HCT116 (cell line): ENCODE measurements around the gene ECI2. TPM values are rescaled to one million over a fixed set of nuclear protein-coding genes. Genes with fewer than 3 reads are reported as not detected.

Experiments
- ATAC-seq: fragments of 200-7000 bp; cut with Tn5 transposase; 2 replicates; pipeline ENCODE4 v1.9.1; 2020; ENCODE audit warnings: mild to moderate bottlenecking, moderate library complexity
- BruUV-seq: library from RNA; stranded (reverse); fragments of 400-500 nt; replicated peaks from 2 replicates; lab custom pipeline; 2021; lab: Mats Ljungman, UMichigan
- CTCF ChIA-PET: fragments of 300-600 bp; sonication (Branson Sonifier 250); formaldehyde crosslinking; loops from one replicate; lab custom pipeline; 2021; ENCODE audit warnings: antibody characterized with exemption; lab: Charles Lee
- POLR2A ChIA-PET: fragments of 300-600, 350-600 bp; sonication (Branson Sonifier 250); formaldehyde crosslinking; loops from one replicate; lab custom pipeline; 2021; ENCODE audit warnings: antibody characterized with exemption; lab: Charles Lee
- RAD21 ChIA-PET, 2 experiments: fragments of 300-600 bp; sonication (Branson Sonifier 250); formaldehyde crosslinking; loops; one replicate each; lab custom pipeline; 2023; ENCODE audit warnings: low total read pairs in 2 of 2; ENCODE audit not compliant: uncharacterized antibody in 2 of 2, unreplicated experiment in 2 of 2, low non-redundant PET in 1 of 2; lab: Charles Lee
- DNase-seq: peaks from one replicate; pipeline ENCODE4 v3.0.0-alpha.2; 2010; ENCODE audit warnings: low read depth, low spot score
- H2AFZ ChIP-seq: fragments of 200-600 bp; shearing (Covaris generic), sonication (generic); 2 replicates; pipeline ENCODE4 v1.6.1; 2017; ENCODE audit warnings: low read depth, mixed run types, mixed read lengths, antibody characterized with exemption, low read length; ENCODE audit not compliant: poor library complexity, severe bottlenecking
- H3K27ac ChIP-seq: 2 replicates; pipeline ENCODE4 v1.5.1; 2012; ENCODE audit warnings: low read depth, low read length
- H3K27me3 ChIP-seq: fragments of 200-600 bp; sonication (generic); 2 replicates; pipeline ENCODE4 v1.6.1; 2016; ENCODE audit warnings: mixed run types, low read length, mixed read lengths; ENCODE audit not compliant: insufficient read depth
- H3K36me3 ChIP-seq, 2 experiments: fragments of 200-500 bp in 1 of 2; fragments of 200-600 bp in 1 of 2; sonication (Bioruptor generic) in 1 of 2; sonication (generic) in 1 of 2; 2 replicates each; pipeline versions ENCODE4 v1.5.1 to v1.6.1; 2014 to 2016; ENCODE audit warnings: low read length in 2 of 2, inconsistent platforms in 1 of 2, mixed read lengths in 1 of 2, mixed run types in 1 of 2; ENCODE audit not compliant: insufficient read depth in 2 of 2, control insufficient read depth in 1 of 2
- H3K4me1 ChIP-seq, 2 experiments: fragments of 200-600 bp in 1 of 2; sonication (generic) in 1 of 2; 2 replicates each; pipeline versions ENCODE4 v1.5.1 to v1.6.1; 2012 to 2017; ENCODE audit warnings: low read length in 2 of 2, inconsistent platforms in 1 of 2, mild to moderate bottlenecking in 1 of 2, mixed read lengths in 1 of 2, mixed run types in 1 of 2, moderate library complexity in 1 of 2; ENCODE audit not compliant: insufficient read depth in 2 of 2, control insufficient read depth in 1 of 2
- H3K4me2 ChIP-seq: fragments of 200-600 bp; sonication (generic); 2 replicates; pipeline ENCODE4 v1.6.1; 2017; ENCODE audit warnings: mixed run types, low read length, mixed read lengths
- H3K4me3 ChIP-seq, 2 experiments: fragments of 200-600 bp in 1 of 2; sonication (generic) in 1 of 2; replicated peaks in 1 of 2; 2 replicates each; pipeline ENCODE4 v1.5.1; 2011 to 2016; ENCODE audit warnings: low read length in 2 of 2, control low read depth in 1 of 2, low read depth in 1 of 2, mild to moderate bottlenecking in 1 of 2, mixed read lengths in 1 of 2, mixed run types in 1 of 2
- H3K79me2 ChIP-seq: fragments of 200-600 bp; sonication (generic); 2 replicates; pipeline ENCODE4 v1.6.1; 2017; ENCODE audit warnings: mild to moderate bottlenecking, mixed run types, low read length, moderate library complexity, mixed read lengths; ENCODE audit not compliant: insufficient read depth
- H3K9ac ChIP-seq: fragments of 200-600 bp; sonication (generic); 2 replicates; pipeline ENCODE4 v1.6.1; 2016; ENCODE audit warnings: low read length, mixed read lengths
- H3K9me2 ChIP-seq: fragments of 200-600 bp; sonication (generic), shearing (Covaris generic); 2 replicates; pipeline ENCODE4 v1.6.1; 2017; ENCODE audit warnings: mixed run types, mild to moderate bottlenecking, moderate library complexity; ENCODE audit not compliant: insufficient read depth
- H3K9me3 ChIP-seq, 2 experiments: fragments of 200-500 bp in 1 of 2; fragments of 200-600 bp in 1 of 2; sonication (Bioruptor generic) in 1 of 2; sonication (generic) in 1 of 2; 2 replicates each; pipeline ENCODE4 v1.6.1; 2014 to 2017; ENCODE audit warnings: low read length in 2 of 2, mixed read lengths in 2 of 2, inconsistent platforms in 1 of 2, low read depth in 1 of 2, mild to moderate bottlenecking in 1 of 2, mixed run types in 1 of 2, moderate library complexity in 1 of 2; ENCODE audit not compliant: control insufficient read depth in 1 of 2, insufficient read depth in 1 of 2
- H4K20me1 ChIP-seq: fragments of 200-600 bp; sonication (generic), shearing (Covaris generic); 2 replicates; pipeline ENCODE4 v1.6.1; 2017; ENCODE audit warnings: mixed run types, mild to moderate bottlenecking, moderate library complexity; ENCODE audit not compliant: insufficient read depth
- ATF3 ChIP-seq: IDR thresholded peaks from 2 replicates; pipeline ENCODE4 v1.6.1; 2012
- CBX3 ChIP-seq: IDR thresholded peaks from 2 replicates; pipeline ENCODE4 v1.6.1; 2012; ENCODE audit warnings: low read depth
- CEBPB ChIP-seq: IDR thresholded peaks from 2 replicates; pipeline ENCODE4 v1.6.1; 2012; ENCODE audit warnings: low read depth
- EGR1 ChIP-seq: IDR thresholded peaks from 2 replicates; pipeline ENCODE4 v1.6.1; 2012; ENCODE audit warnings: low read depth
- ELF1 ChIP-seq: IDR thresholded peaks from 2 replicates; pipeline ENCODE4 v1.6.1; 2012; ENCODE audit warnings: low read depth, borderline replicate concordance
- EZH2phosphoT487 ChIP-seq: fragments of 200-600 bp; IDR thresholded peaks from 2 replicates; pipeline ENCODE4 v1.6.1; 2018; ENCODE audit warnings: antibody characterized with exemption, borderline replicate concordance
- FOSL1 ChIP-seq: IDR thresholded peaks from 2 replicates; pipeline ENCODE4 v1.6.1; 2012; ENCODE audit warnings: low read depth
- JUND ChIP-seq: IDR thresholded peaks from 2 replicates; pipeline ENCODE4 v1.6.1; 2012
- MAX ChIP-seq: IDR thresholded peaks from 2 replicates; pipeline ENCODE4 v1.6.1; 2012
- POLR2A ChIP-seq: IDR thresholded peaks from 2 replicates; pipeline ENCODE4 v1.7.0; 2011; ENCODE audit warnings: borderline replicate concordance; ENCODE audit not compliant: insufficient read depth, insufficient read length; ENCODE audit errors: extremely low read depth
- POLR2AphosphoS5 ChIP-seq: IDR thresholded peaks from 2 replicates; pipeline ENCODE4 v1.6.1; 2011; ENCODE audit warnings: mild to moderate bottlenecking, low read depth, low read length, moderate library complexity
- RAD21 ChIP-seq: IDR thresholded peaks from 2 replicates; pipeline ENCODE4 v1.6.1; 2012; ENCODE audit warnings: low read depth, mild to moderate bottlenecking
- SP1 ChIP-seq: IDR thresholded peaks from 2 replicates; pipeline ENCODE4 v1.6.1; 2012; ENCODE audit warnings: low read depth
- SRF ChIP-seq: IDR thresholded peaks from 2 replicates; pipeline ENCODE4 v1.6.1; 2012; ENCODE audit warnings: low read depth
- ZBTB33 ChIP-seq: IDR thresholded peaks from 2 replicates; pipeline ENCODE4 v1.6.1; 2011; ENCODE audit warnings: mild to moderate bottlenecking, low read length, moderate library complexity; ENCODE audit not compliant: insufficient replicate concordance; ENCODE audit errors: extremely low read depth
- ZFX ChIP-seq: fragments of 450-650 bp; IDR thresholded peaks from 2 replicates; pipeline ENCODE4 v1.6.1; 2017
- ZNF274 ChIP-seq: fragments of 200-500 bp; sonication (Bioruptor generic); IDR thresholded peaks from 2 replicates; pipeline ENCODE4 v1.6.1; 2014; ENCODE audit warnings: mild to moderate bottlenecking, low read depth, low read length, inconsistent platforms
- intact Hi-C: fragments of 100-400 bp; cut with micrococcal nuclease; formaldehyde crosslinking; loops from 2 replicates; pipeline ENCODE4 v1.10.0; 2022
- total RNA-seq: library from RNA; stranded (reverse); gene quantifications from one replicate; pipeline ENCODE4 v1.2.1, GENCODE V29; 2021; ENCODE audit not compliant: unreplicated experiment

The ECI2 gene
- total RNA-seq, 1 experiment from 2014 or later, result 56.8 TPM

- no peak overlapping the region for H3K4me3 ChIP-seq
- H3K9me2 ChIP-seq, result peaks cover 4% of the 10 kb centered on the region; the same call in 1 of the 2 replicates
- DNase-seq, result no peak
- RAD21 ChIA-PET, result no interaction called here
- H3K4me1 ChIP-seq, result no peaks in the 10 kb centered on the region
- no peak overlapping the region for H3K27ac ChIP-seq
- no peaks in the 10 kb centered on the region for H3K36me3 ChIP-seq
- POLR2A ChIA-PET, result no interaction called here
- H4K20me1 ChIP-seq, result no peaks in the 10 kb centered on the region
- no peaks in the 10 kb centered on the region for H3K79me2 ChIP-seq
- intact Hi-C loops, result no loop called here
- TF ChIP-seq FOSL1, result no peak
- TF ChIP-seq POLR2AphosphoS5, result no peak
- no peak for TF ChIP-seq CEBPB
- TF ChIP-seq RAD21, result no peak
- no peak for TF ChIP-seq CBX3
- TF ChIP-seq, all 23 proteins: peak for 0
- H3K27me3 ChIP-seq, result no peaks in the 10 kb centered on the region
- H3K9ac ChIP-seq, result no peak overlapping the region
- no peaks in the 10 kb centered on the region for H3K9me3 ChIP-seq
- CTCF ChIA-PET, result no interaction called here
- no TSS peak for BruUV-seq
- H3K4me2 ChIP-seq, result no peak overlapping the region
- no peak for ATAC-seq
- H2AFZ ChIP-seq, result no peak overlapping the region
Observed at GRCh38 chr6:4071330-4071729, 64.0 kb downstream of the ECI2 start.

- H3K4me2 ChIP-seq, result no peak overlapping the region
- ChIA-PET CTCF (no interaction called here), POLR2A (no interaction called here), RAD21 (no interaction called here)
- H3K4me3 ChIP-seq, result no peak overlapping the region
- no peak for DNase-seq
- no peak overlapping the region for H2AFZ ChIP-seq
- no peaks in the 10 kb centered on the region for H3K4me1 ChIP-seq
- H3K79me2 ChIP-seq, result no peaks in the 10 kb centered on the region
- no peak overlapping the region for H3K9ac ChIP-seq
- H4K20me1 ChIP-seq, result no peaks in the 10 kb centered on the region
- BruUV-seq, result no TSS peak
- no peaks in the 10 kb centered on the region for H3K27me3 ChIP-seq
- no peak for TF ChIP-seq EZH2phosphoT487
- TF ChIP-seq ZNF274, result no peak
- no peak for TF ChIP-seq SRF
- TF ChIP-seq ZBTB33, result no peak
- TF ChIP-seq MAX, result no peak
- no peak for TF ChIP-seq ZFX
- TF ChIP-seq JUND, result no peak
- TF ChIP-seq ELF1, result no peak
- no peak for TF ChIP-seq CEBPB
- no peak for TF ChIP-seq ATF3
- TF ChIP-seq EGR1, result no peak
- no peak for TF ChIP-seq POLR2A
- no peak for TF ChIP-seq SP1
- no peaks in the 10 kb centered on the region for H3K9me3 ChIP-seq
- intact Hi-C loops, result no loop called here
- H3K27ac ChIP-seq, result no peak overlapping the region
- ATAC-seq, result no peak
- H3K9me2 ChIP-seq, result peaks cover 4% of the 10 kb centered on the region; the same call in 1 of the 2 replicates
- peaks cover 6 to 8% of the 10 kb centered on the region in 2 experiments; a peak in 1 of 4 replicates for H3K36me3 ChIP-seq
Observed at GRCh38 chr6:4069199-4069598, 66.2 kb downstream of the ECI2 start.
